ENCODE results near the gene CST3. TPM values are rescaled to one million over a fixed set of nuclear protein-coding genes. Genes with fewer than 3 reads are reported as not detected.

CST3 gene
- total RNA-seq, 1 donor from 2014 or later: 291 TPM

DNA sequence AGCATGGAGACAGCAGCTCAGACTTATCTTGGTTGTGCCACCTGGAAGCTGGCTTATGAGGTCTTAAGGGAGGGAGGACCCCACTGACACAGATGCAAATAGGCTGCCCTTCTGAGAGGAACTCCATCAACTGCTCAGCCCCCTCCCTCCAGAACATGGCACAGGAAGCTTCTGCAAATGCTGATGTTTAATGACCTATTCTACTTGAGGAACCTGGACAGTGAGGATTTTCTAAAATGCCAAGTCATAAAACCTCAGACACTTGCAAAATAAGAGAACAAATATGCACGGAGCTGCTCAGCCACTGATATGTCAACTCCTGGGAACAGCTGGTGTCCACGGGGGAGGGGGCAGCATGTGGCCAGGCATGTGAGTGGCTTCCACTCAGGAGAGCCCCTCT, 35.5 kb downstream of the CST3 start:
- no peaks in the 10 kb centered on the region for H3K36me3 Mint-ChIP-seq
- TF ChIP-seq CTCF (conservative IDR thresholded peaks at IDR 0.05): no peak
- no peak overlapping the region for H3K27ac Mint-ChIP-seq
- no peaks in the 10 kb centered on the region for H3K4me1 Mint-ChIP-seq (ENCODE audit: unreplicated experiment)
- H3K27me3 Mint-ChIP-seq: peaks cover 7% of the 10 kb centered on the region
- no peak for DNase-seq (ENCODE audit: extremely low spot score, unreplicated experiment)
- H3K9me3 Mint-ChIP-seq: no peaks in the 10 kb centered on the region
- no peak overlapping the region for H3K4me3 Mint-ChIP-seq

GRCh38 chr20:23601715-23602114, 36.0 kb downstream of the CST3 start:
- no peak for TF ChIP-seq CTCF (conservative IDR thresholded peaks at IDR 0.05)
- Mint-ChIP-seq H3K9me3 (no peaks in the 10 kb centered on the region), H3K36me3 (no peaks in the 10 kb centered on the region), H3K4me3 (no peak overlapping the region), H3K27ac (no peak overlapping the region), H3K27me3 (peaks cover 7% of the 10 kb centered on the region), H3K4me1 (ENCODE audit: unreplicated experiment) (no peaks in the 10 kb centered on the region)
- DNase-seq (ENCODE audit: extremely low spot score, unreplicated experiment): no peak

DNA sequence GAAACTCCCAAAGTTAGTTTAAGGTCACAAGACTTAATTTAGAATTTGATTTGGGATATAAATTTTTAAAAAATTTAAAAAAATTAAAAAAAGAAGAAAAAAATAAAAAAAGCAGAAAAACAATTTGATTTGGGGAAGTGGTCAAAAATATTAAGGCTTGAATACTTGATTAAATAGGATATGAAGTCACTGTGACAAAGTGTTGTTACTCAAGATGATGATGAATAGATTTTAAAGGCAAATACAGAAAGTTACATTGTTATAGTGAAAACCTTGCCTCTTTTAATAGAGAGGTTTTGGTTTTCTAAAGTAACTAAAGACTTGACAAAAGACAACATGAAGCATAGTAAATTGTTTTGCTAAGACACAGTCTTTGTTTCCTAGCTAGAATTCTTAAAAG, 39.3 kb downstream of the CST3 start:
- Mint-ChIP-seq H3K4me1 (ENCODE audit: unreplicated experiment) (no peaks in the 10 kb centered on the region), H3K9me3 (no peaks in the 10 kb centered on the region), H3K27me3 (no peaks in the 10 kb centered on the region), H3K27ac (no peak overlapping the region), H3K4me3 (no peak overlapping the region), H3K36me3 (no peaks in the 10 kb centered on the region)
- no peak for DNase-seq (ENCODE audit: extremely low spot score, unreplicated experiment)
- TF ChIP-seq CTCF (conservative IDR thresholded peaks at IDR 0.05): no peak

DNA sequence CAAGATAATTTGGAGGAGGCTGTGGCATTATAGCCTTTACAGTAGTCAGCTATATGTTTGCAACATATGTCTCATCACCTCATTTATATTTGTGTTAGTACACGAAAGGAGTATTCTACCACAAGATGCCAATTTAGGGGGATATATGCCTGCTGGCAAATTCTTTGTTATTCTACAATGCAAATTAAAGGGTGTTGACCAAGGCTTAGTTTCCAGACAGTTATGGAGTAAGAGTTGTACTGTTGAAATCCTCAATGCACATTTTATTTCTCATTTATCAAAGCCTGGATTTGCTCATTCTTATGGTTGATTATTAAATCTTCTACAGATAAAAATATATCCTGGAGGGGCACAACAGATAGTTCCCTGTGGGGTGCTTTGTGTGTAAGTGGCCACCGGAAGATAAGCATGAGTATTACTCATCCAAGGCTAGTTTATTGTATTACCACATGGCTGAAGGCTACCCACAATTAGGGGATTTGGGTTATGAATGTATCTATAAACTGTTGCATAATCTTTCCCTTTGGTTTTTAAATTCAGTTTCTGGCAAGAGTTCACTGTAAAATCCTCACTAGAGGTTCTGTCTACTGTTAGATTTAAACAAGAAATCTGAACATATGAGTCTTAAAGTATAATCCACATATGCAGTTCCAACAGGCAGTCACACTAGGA, 41.0 kb downstream of the CST3 start:
- Mint-ChIP-seq H3K4me3 (no peak overlapping the region), H3K9me3 (no peaks in the 10 kb centered on the region), H3K27ac (no peak overlapping the region), H3K27me3 (no peaks in the 10 kb centered on the region), H3K36me3 (no peaks in the 10 kb centered on the region), H3K4me1 (ENCODE audit: unreplicated experiment) (no peaks in the 10 kb centered on the region)
- TF ChIP-seq CTCF (conservative IDR thresholded peaks at IDR 0.05): no peak
- DNase-seq (ENCODE audit: extremely low spot score, unreplicated experiment): no peak

- Mint-ChIP-seq H3K36me3 (no peaks in the 10 kb centered on the region), H3K27me3 (no peaks in the 10 kb centered on the region), H3K9me3 (no peaks in the 10 kb centered on the region), H3K4me3 (no peak overlapping the region), H3K27ac (no peak overlapping the region), H3K4me1 (ENCODE audit: unreplicated experiment) (no peaks in the 10 kb centered on the region)
- no peak for DNase-seq (ENCODE audit: extremely low spot score, unreplicated experiment)
- no peak for TF ChIP-seq CTCF (conservative IDR thresholded peaks at IDR 0.05)
These were observed 41.8 kb downstream of the CST3 start for GRCh38 chr20:23595941-23596340.
